PFSK-1 (cell line): ENCODE measurements around the gene TEX22.

Experiments
- POLR2AphosphoS5 ChIP-seq: IDR thresholded peaks from 2 replicates; pipeline ENCODE4 v1.6.1; 2012; ENCODE audit warnings: low read depth, mild to moderate bottlenecking, control low read depth, low read length, moderate library complexity
- REST ChIP-seq, 2 experiments: IDR thresholded peaks; 2 replicates each; pipeline versions ENCODE4 v1.6.1 to v1.8.0; 2011 to 2012; ENCODE audit warnings: low read depth in 2 of 2, low read length in 2 of 2, control low read depth in 1 of 2, inconsistent platforms in 1 of 2, mild to moderate bottlenecking in 1 of 2, moderate library complexity in 1 of 2; ENCODE audit not compliant: insufficient read depth in 1 of 2
- TAF1 ChIP-seq: IDR thresholded peaks from 2 replicates; pipeline ENCODE4 v1.6.1; 2012; ENCODE audit warnings: low read length, control low read depth, borderline replicate concordance; ENCODE audit not compliant: insufficient read depth

- TF ChIP-seq POLR2AphosphoS5 (no peak), REST (IDR thresholded peaks at IDR 0.05; ENCODE audit: insufficient read depth in 1 of 2, low read depth in 2 of 2, low read length in 2 of 2) (no peak), TAF1 (no peak)
Measured at GRCh38 chr14:105351920-105352851, 46.2 kb upstream of the TEX22 start.
